A549 treated with GW870086 at 1 μM for 4 hours (cell line): ENCODE data around the gene TTC9. TPM values are rescaled to one million over a fixed set of nuclear protein-coding genes. Genes with fewer than 3 reads are reported as not detected.

ENCODE experiments used
- total RNA-seq: library from RNA; stranded (reverse); fragments of 200-300 nt; extraction: Qiagen RNA extraction; gene quantifications from 5 replicates; pipeline ENCODE4 v1.2.3, GENCODE V29; 2022; ENCODE audit warnings: low read depth

The TTC9 gene
- total RNA-seq: 3.0 to 3.6 TPM (median 3.3 TPM) in 5 replicates

GRCh38 chr14:70641548-70642302, at the start of gene TTC9:
TSS of gene TTC9 (plus strand) at chr14:70641916. CDS start at chr14:70642130, 214 bp downstream.

GRCh38 chr14:70600382-70601157, 41.1 kb upstream of the TTC9 start, which contains the start of gene MED6:
TSS of gene MED6 (minus strand) at chr14:70600655. CDS start at chr14:70600637, 18 bp downstream.

Other genes with a start within 250 kb of the TTC9 start
- gene SYNJ2BP, start 224.8 kb upstream of the TTC9 start, total RNA-seq: 8.9 to 11.1 TPM (median 10.5 TPM) in 5 replicates
- gene ADAM21, start 189.7 kb upstream of the TTC9 start, total RNA-seq: 0.05 to 0.06 TPM (median 0.05 TPM) in 3 of 5 replicates, not detected in the others
- gene ADAM20, start 106.9 kb upstream of the TTC9 start, total RNA-seq: not detected in 5 replicates
- gene MED6, start 41.3 kb upstream of the TTC9 start, total RNA-seq: 42.3 to 53.2 TPM (median 45.2 TPM) in 5 replicates
- 4.2 to 6.7 TPM (median 6.1 TPM) in 5 replicates for gene MAP3K9, start 167.6 kb downstream of the TTC9 start, total RNA-seq